Gastroesophageal sphincter (tissue), 4 donors: ENCODE data around the gene HTR2A. TPM values are rescaled to one million over a fixed set of nuclear protein-coding genes. Genes with fewer than 3 reads are reported as not detected.

Source experiments
- ATAC-seq: fragments of 150-250 bp; one replicate; pipeline ENCODE4 v1.9.1; 2016; ENCODE audit warnings: mild to moderate bottlenecking, moderate library complexity
- H3K27ac ChIP-seq, 4 donors: fragments of 200-600 bp; sonication (generic) in 3 of 4; 1 replicate in 3 of 4; 2 replicates in 1 of 4; pipeline ENCODE4 v1.5.1; 2016 to 2019
- H3K27me3 ChIP-seq: fragments of 200-600 bp; sonication (generic); one replicate; pipeline ENCODE4 v1.5.1; 2019
- H3K36me3 ChIP-seq, 2 donors: fragments of 200-600 bp; sonication (generic); one replicate each; pipeline ENCODE4 v1.5.1; 2019; ENCODE audit warnings: control low read depth in 1 of 2
- H3K4me1 ChIP-seq, 3 donors: fragments of 200-600 bp; sonication (generic); 1 replicate in 2 of 3; 2 replicates in 1 of 3; pipeline ENCODE4 v1.5.1; 2016 to 2019; ENCODE audit warnings: control low read depth in 2 of 3
- H3K4me3 ChIP-seq, 2 donors: fragments of 200-600 bp; sonication (generic); one replicate each; pipeline ENCODE4 v1.5.1; 2019; ENCODE audit warnings: mild to moderate bottlenecking in 1 of 2, moderate library complexity in 1 of 2
- H3K9me3 ChIP-seq, 3 donors: fragments of 200-600 bp; sonication (generic); one replicate each; pipeline ENCODE4 v1.5.1; 2017 to 2019; ENCODE audit warnings: control low read depth in 2 of 3
- CTCF ChIP-seq, 4 experiments: fragments of 200-600 bp in 2 of 4; fragments of 450-650 bp in 2 of 4; sonication (generic) in 1 of 4; IDR thresholded peaks; one replicate each; pipeline ENCODE4 v1.5.1; 2017 to 2019; ENCODE audit warnings: antibody characterized with exemption in 4 of 4, mild to moderate bottlenecking in 2 of 4, moderate library complexity in 2 of 4
- EP300 ChIP-seq: sonication (generic); formaldehyde crosslinking; IDR thresholded peaks from one replicate; pipeline ENCODE4 v1.6.1; 2017; ENCODE audit warnings: antibody characterized with exemption, mild to moderate bottlenecking
- POLR2A ChIP-seq, 2 donors: fragments of 450-650 bp; IDR thresholded peaks; one replicate each; pipeline ENCODE4 v1.6.1; 2017; ENCODE audit warnings: antibody characterized with exemption in 2 of 2, mild to moderate bottlenecking in 2 of 2, moderate library complexity in 1 of 2
- POLR2AphosphoS5 ChIP-seq: sonication (generic); formaldehyde crosslinking; IDR thresholded peaks from one replicate; pipeline ENCODE4 v1.6.1; 2017; ENCODE audit warnings: antibody characterized with exemption
- WGBS, 2 donors: methylation state at CpG; one replicate each; pipeline ENCODE4 v1.1.5; 2018; ENCODE audit warnings: low coverage in 1 of 2; 5-methylcytosine and 5-hydroxymethylcytosine counted together
- total RNA-seq, 4 donors: library from RNA; depleted of rRNA; stranded (reverse); fragments of >200 nt; gene quantifications; one replicate each; pipeline ENCODE4 v1.1.0, GENCODE V29; 2016

Gene HTR2A
- total RNA-seq, 4 donors from 2014 or later: 0.40 to 1.7 (median 0.54) TPM

- 80 to 84% methylated on average over 1 to 2 of the region's 2 CpGs for WGBS, 2 donors
- no peak for ATAC-seq
- H3K4me1 ChIP-seq: no peaks in the 10 kb centered on the region
- H3K27me3 ChIP-seq: no peaks in the 10 kb centered on the region
- H3K36me3 ChIP-seq: no peaks in the 10 kb centered on the region
- no peak overlapping the region for H3K4me3 ChIP-seq
- H3K9me3 ChIP-seq: no peaks in the 10 kb centered on the region
- H3K27ac ChIP-seq: no peak overlapping the region
- TF ChIP-seq CTCF (IDR thresholded peaks at IDR 0.05) (no peak), EP300 (no peak), POLR2A (IDR thresholded peaks at IDR 0.05) (no peak), POLR2AphosphoS5 (no peak)
Observed at GRCh38 chr13:46914341-46914740, 17.5 kb upstream of the HTR2A start.

GRCh38 chr13:46913757-46914156, 16.9 kb upstream of the HTR2A start:
- H3K4me1 ChIP-seq: no peaks in the 10 kb centered on the region
- ATAC-seq: no peak
- no peaks in the 10 kb centered on the region for H3K27me3 ChIP-seq
- H3K36me3 ChIP-seq: no peaks in the 10 kb centered on the region
- H3K4me3 ChIP-seq: no peak overlapping the region
- no peak overlapping the region for H3K27ac ChIP-seq
- no peak for TF ChIP-seq EP300
- TF ChIP-seq POLR2A (IDR thresholded peaks at IDR 0.05): no peak
- no peak for TF ChIP-seq CTCF (IDR thresholded peaks at IDR 0.05)
- TF ChIP-seq POLR2AphosphoS5: no peak
- 63 to 75% methylated on average over 1 of the region's 1 CpG for WGBS, 2 donors
- H3K9me3 ChIP-seq: no peaks in the 10 kb centered on the region

- no peak for TF ChIP-seq CTCF (IDR thresholded peaks at IDR 0.05)
- TF ChIP-seq POLR2AphosphoS5: no peak
- no peak for TF ChIP-seq EP300
- TF ChIP-seq POLR2A (IDR thresholded peaks at IDR 0.05): no peak
- no peak for ATAC-seq
- no peaks in the 10 kb centered on the region for H3K36me3 ChIP-seq
- no peak overlapping the region for H3K27ac ChIP-seq
- no peak overlapping the region for H3K4me3 ChIP-seq
- no peaks in the 10 kb centered on the region for H3K9me3 ChIP-seq
- 85 to 95% methylated on average over 3 of the region's 3 CpGs for WGBS, 2 donors
- no peaks in the 10 kb centered on the region for H3K27me3 ChIP-seq
- H3K4me1 ChIP-seq: no peaks in the 10 kb centered on the region
Observed at GRCh38 chr13:46909042-46909441, 12.2 kb upstream of the HTR2A start.

- no peaks in the 10 kb centered on the region for H3K9me3 ChIP-seq
- H3K27me3 ChIP-seq: no peaks in the 10 kb centered on the region
- TF ChIP-seq EP300: no peak
- no peak for TF ChIP-seq POLR2AphosphoS5
- TF ChIP-seq CTCF (IDR thresholded peaks at IDR 0.05): no peak
- TF ChIP-seq POLR2A (IDR thresholded peaks at IDR 0.05): no peak
- no peak overlapping the region for H3K4me3 ChIP-seq
- ATAC-seq: no peak
- H3K4me1 ChIP-seq: no peaks in the 10 kb centered on the region
- 31 to 64% methylated on average over 2 of the region's 2 CpGs for WGBS, 2 donors
- H3K27ac ChIP-seq: no peak overlapping the region
- H3K36me3 ChIP-seq: no peaks in the 10 kb centered on the region
Observed at GRCh38 chr13:46908501-46908900, 11.6 kb upstream of the HTR2A start.

GRCh38 chr13:46906405-46906804, 9.6 kb upstream of the HTR2A start:
- ATAC-seq: no peak
- TF ChIP-seq CTCF (IDR thresholded peaks at IDR 0.05): no peak
- no peak for TF ChIP-seq POLR2AphosphoS5
- no peak for TF ChIP-seq POLR2A (IDR thresholded peaks at IDR 0.05)
- TF ChIP-seq EP300: no peak
- H3K27ac ChIP-seq: no peak overlapping the region

More at GRCh38 chr13:46906405-46906804, 9.6 kb upstream of the HTR2A start:
- Histone ChIP-seq H3K4me1 (no peaks in the 10 kb centered on the region), H3K4me3 (no peak overlapping the region), H3K36me3 (no peaks in the 10 kb centered on the region), H3K9me3 (no peaks in the 10 kb centered on the region), H3K27me3 (no peaks in the 10 kb centered on the region)
